GM12873 (cell line): Measurements from ENCODE around the gene MOG.

ENCODE experiments used
- TF ChIP-seq, protein P1 (sequence below): IDR thresholded peaks from 2 replicates; pipeline ENCODE4 v1.5.1; 2012; ENCODE audit warnings: low read depth, mild to moderate bottlenecking, moderate library complexity, low read length, control low read depth; ENCODE audit not compliant: insufficient read depth; ENCODE audit errors: missing control alignments

MOG gene

DNA sequence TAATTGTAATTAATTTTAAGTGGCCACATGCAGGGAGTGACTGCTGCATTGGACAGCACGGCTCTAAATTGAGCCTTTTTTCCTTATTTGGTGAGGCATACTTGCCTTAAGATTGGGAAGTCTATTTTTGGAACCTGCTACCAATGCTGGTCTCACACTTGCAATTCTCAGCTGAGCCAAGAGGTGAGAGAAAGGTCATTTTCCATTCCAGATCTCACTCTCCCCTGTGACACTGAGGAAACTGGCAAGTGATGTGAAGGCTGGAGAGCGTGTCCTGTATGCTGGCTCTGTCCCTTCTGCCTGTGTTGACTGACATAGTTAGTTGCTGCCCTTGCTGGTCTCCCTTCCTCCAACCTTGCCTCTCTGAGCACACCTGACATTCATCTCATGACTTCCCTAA lies 735 bp upstream of the MOG start:
- TF ChIP-seq, protein P1, sequence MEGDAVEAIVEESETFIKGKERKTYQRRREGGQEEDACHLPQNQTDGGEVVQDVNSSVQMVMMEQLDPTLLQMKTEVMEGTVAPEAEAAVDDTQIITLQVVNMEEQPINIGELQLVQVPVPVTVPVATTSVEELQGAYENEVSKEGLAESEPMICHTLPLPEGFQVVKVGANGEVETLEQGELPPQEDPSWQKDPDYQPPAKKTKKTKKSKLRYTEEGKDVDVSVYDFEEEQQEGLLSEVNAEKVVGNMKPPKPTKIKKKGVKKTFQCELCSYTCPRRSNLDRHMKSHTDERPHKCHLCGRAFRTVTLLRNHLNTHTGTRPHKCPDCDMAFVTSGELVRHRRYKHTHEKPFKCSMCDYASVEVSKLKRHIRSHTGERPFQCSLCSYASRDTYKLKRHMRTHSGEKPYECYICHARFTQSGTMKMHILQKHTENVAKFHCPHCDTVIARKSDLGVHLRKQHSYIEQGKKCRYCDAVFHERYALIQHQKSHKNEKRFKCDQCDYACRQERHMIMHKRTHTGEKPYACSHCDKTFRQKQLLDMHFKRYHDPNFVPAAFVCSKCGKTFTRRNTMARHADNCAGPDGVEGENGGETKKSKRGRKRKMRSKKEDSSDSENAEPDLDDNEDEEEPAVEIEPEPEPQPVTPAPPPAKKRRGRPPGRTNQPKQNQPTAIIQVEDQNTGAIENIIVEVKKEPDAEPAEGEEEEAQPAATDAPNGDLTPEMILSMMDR, result no peak

DNA sequence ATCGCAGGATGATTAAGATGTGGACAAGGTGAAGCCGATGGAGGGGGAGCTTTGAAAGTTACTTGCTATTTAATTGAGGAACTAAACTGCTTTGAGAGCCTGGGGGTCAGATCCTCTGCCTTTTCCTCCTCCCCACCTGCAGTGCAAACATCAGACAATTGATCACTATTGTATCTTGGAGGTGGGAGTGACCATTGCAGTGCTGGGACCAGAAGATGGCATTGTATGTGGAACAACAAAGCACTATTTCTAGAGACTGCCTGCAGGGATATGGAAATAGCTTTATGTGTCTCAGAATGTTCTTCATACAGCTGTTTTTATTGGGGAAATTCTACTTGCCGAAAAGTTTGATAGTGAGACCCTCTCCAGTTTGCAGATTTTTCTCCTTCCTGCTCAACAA lies 4.2 kb downstream of the MOG start:
- TF ChIP-seq, protein P1, result no peak

DNA sequence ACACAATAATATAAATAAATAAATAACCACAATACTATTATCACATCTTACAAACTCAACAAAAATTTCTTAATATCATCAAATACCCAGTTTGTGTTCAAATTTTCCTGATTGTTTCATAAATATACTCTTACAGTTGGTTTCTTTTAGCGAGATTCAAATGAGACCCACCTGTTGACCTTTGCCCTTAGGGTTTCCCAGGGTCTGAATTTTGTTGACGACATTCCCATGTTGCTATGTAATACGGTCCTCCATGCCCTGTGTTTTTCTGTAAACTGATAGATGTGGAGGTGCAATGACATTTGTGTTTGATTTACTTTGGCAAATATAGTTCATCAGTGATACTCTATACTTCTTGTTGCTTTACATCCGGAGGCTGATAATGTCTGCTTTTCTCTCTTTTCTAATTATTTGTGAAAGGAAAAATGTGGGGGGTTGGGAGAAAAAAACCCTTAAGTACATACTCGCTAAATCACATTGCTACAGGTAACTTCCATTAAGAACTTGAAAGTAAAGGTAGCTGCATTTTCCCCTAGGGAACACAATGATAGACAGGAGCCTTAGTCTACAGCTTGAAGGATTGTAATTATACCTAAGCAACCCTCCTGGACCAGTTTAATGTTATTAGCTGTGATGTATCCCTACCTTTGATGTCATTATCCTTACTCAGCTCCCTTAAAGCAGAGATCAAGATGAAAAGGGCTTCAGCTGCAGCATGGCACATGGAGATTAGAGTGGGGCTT lies 6.6 kb downstream of the MOG start:
- TF ChIP-seq, protein P1, result no peak

DNA sequence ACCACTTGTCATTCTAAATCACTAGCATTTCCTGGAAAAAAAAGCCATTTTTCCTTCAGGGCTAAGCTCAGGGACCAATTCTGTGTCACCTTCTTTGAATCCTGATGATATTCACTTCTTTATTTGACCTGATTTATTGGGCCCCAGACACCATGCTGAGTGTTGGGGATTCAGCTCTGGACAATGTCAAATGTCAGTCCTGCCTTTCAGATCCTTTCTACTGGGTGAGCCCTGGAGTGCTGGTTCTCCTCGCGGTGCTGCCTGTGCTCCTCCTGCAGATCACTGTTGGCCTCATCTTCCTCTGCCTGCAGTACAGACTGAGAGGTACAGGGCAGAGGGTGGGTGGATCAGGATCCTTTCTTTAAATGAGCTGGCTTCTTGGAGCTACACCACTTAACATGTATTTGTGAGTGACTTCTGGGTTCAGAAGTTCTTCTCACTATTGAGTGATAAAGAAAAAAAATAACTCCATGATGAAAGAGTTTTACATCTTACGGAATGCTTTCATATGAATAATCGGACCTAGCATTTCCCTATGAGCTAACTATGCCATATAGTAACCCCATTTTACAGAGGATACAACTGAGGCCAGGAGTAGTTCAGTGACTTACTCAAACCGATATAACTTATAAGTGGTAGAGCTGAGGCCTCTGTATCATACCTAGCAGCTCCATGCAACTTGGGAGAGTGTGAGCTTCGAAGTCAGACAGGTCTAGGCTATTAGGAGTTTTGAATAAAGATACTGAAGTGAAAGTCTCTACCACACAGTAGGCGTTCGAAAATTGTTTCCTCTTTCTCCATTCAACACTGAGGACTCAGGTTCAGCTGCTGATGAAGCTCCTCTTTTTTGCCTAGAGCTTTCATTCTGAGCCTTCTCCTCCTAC lies 9.3 kb downstream of the MOG start:
- TF ChIP-seq, protein P1, result no peak

DNA sequence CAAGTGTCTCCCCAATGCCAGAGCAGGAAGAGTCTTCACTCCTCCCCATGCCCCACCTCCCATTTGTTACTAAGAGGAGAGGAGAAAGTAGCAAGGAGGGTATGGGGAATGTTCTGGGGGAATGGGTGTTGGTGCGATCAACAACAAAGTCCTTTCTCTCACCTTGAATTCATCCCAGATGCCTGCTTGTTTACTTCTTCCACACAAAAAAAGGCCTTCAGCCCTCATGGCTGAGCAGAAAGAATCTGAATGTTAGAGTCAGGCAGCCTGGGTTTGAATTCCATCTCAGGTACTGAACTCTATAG lies 9.9 kb downstream of the MOG start:
- TF ChIP-seq, protein P1, result no peak

DNA sequence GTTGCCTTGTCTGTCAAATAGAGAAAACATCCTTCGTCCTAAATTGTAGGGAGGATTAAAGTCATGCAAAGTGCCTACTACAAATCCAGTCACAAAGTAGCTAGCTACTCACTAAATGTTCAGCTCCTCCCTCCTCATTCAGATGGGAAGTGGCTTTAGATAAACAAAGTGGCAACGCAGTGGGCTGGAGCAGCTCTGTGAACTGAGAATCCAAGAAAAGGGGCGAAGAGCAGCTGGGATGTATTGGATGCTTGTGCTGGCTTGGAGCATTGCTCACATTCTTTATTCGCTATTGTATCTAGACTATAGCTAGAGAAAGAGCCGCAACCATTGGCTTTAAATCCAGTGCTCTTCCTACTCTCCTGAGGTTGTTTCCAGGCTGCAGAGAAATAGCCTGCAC lies 10.3 kb downstream of the MOG start:
- TF ChIP-seq, protein P1, result no peak

DNA sequence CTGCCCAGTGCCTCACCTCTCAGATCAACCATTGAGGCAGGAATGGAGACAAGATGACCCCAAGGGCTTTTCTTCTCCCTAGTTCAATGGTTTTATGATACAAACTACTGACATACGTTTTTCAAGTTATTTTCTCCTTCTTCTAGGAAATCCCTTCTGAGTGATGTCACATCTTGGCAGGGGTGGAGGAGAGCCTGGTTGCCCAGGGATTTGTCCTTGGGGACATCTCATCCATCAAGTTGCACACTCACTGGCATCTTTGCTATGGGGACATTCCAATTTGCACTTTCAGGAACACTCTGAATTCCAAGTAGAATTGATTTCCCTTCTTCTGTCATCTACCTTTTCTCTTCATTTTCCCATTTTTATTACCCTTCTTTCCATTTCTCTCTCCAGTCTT lies 14.1 kb downstream of the MOG start:
- TF ChIP-seq, protein P1, result no peak
